Activated CD4-positive, CD25-positive, alpha-beta regulatory T cell treated with anti-CD3 and anti-CD28 coated beads, Interleukin-2, amount 50 U/mL, for 24 hours (primary cell): Measurements from ENCODE around the gene SLC16A5.
A peak's percentile ranks its signal among the peaks of the same experiment; 100 is the strongest.
"Not testable (repeated sequence)": the region's sequence is repeated elsewhere in the genome, so short reads cannot be mapped to it uniquely, and the experiment has no call there.

Experiments used
- ATAC-seq, 2 donors: fragments of 150-1000 bp; cut with Tn5 transposase; one replicate each; pipeline ENCODE4 v1.10.0; 2021; ENCODE audit warnings: mild to moderate bottlenecking in 1 of 2, moderate library complexity in 1 of 2

The SLC16A5 gene

DNA sequence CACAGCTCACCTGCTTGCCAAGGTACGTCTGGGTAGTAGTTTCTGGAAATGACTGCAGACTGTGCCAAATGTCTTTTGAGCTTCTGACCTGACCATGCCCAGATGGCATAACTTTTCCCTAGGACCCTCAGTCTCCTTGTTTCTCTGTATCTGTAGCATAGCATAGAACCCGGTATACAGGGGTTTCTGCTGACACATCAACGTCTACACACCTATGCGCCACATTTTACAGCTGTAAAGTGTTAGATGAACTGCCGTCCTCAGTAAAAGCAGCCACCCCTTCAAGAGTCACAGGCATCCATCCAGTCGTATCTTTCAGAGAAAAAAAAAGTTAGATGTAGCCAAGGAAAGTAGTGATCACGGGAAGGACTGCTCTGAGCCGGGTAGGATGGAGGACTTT is 23.3 kb upstream of the SLC16A5 start:
- ATAC-seq = no peak

DNA sequence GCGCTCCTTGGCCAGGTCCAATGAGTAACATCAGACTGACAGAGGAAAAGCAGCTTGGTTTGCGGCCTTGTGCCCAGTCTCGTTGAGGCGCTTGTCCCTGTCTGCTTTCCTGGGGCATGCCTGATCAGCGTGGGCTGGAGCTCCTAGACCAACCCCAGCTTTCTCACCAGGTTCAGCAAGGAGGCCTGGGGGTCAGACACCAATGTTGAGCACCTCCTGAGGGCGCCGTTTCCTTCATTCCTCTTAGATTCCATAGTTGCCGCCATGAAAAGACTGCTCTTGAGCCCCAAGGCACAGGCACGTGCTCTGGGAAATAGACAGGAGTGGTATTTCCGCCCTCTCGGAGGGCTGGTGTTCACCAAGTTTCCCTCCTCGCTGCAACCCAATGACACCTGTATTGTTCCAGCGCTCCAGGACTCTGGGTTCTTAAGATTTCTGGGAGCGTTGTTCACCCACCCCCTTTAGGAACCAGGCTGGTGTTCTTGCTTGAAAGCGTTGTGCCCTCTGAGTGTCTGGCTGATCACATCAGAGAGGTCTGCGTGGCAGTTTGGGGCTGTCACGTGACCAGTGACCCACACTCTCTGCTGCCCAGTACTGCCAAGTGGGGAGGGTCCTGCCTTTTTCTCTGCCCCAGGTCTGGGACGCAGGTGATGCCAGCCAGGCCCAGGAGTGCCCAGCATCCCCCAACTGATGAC is 22.7 kb upstream of the SLC16A5 start:
- no peak for ATAC-seq

GRCh38 chr17:75065562-75066151 is 22.1 kb upstream of the SLC16A5 start:
- peak; percentile 41 to 54 for ATAC-seq

DNA sequence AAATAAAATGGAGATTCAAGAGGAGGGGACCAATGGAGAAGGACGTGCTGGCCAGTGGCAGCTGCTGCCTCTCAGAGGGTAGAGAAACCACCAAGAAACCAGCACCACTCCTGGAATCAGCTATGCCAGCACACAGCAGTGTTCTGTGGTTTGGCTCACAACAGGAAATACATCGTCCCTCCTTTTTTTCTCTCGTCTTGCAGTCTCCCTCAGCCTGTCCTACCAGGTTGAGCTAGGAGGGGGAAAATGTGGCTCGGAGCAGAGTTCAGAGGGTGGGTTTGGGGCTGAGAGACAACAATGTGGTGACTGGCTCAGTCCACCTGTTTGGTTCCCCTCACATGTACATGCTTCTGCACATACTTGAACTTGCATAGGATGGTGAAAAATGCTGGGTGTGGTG is 19.9 kb upstream of the SLC16A5 start:
- peak; percentile 32 to 43 for ATAC-seq

GRCh38 chr17:75068750-75069149 is 19.0 kb upstream of the SLC16A5 start:
- ATAC-seq = no peak

DNA sequence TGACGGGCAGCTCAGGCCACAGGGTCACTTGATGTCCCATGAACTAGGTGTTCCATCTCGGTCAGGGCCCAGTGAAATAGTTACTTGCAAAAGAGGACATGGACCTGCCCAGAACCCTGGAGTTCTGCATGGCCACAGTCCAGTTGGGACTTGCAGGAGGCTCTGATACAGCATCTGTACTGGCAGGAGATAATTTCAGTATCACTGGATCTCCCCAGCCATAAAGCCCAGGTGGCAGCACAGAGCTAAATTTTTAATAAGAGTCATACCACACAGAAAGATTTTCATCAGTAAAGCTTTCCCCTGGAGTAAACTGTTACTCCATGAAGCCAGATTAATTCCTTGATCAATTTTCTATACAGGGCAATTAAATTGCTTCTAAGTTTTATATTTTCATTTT is 18.0 kb upstream of the SLC16A5 start:
- no peak for ATAC-seq

- ATAC-seq = not testable (repeated sequence)
These were observed 16.1 kb upstream of the SLC16A5 start for GRCh38 chr17:75071478-75072271.

GRCh38 chr17:75072909-75073308 is 14.8 kb upstream of the SLC16A5 start:
- ATAC-seq = not testable (repeated sequence)

DNA sequence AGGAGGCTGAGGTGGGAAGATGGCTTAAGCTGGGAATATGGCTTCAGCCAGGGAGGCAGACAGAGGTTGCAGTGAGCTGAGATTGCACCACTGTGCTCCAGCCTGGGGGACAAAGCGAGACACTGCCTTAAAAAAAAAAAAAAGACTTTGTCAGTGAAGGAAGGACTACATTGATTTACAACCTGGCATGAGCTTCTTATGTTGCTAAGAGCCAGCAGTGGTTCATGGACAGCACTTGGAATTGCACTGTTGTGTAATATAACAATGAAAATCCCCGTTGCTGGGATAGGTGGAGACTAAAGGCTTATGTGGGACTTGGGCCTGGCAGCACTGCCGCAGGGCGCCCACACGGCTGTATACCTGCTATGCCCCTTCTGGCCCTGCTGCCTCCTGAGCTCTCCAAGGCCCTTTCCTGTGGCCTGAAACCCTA is 14.1 kb upstream of the SLC16A5 start:
- ATAC-seq = no peak

DNA sequence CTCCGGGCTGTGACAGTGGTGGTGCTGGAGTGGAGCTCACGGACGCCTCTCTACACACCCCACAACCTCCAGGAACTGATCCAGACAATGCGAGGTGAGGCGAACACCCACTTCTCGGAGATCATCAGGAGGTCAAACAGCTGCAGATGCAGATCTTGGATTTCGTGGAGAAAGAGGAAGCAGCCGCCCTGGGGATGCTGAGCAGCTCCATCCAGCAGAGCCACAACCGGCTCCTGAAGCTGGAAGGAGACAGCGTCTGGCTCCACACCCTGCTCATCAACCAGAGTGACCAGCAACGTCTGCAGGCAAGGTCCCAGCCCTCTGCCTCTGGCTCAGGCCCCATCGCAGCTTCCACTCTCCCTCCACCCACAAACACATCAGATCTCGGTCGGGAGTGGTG is 13.2 kb upstream of the SLC16A5 start:
- no peak for ATAC-seq

DNA sequence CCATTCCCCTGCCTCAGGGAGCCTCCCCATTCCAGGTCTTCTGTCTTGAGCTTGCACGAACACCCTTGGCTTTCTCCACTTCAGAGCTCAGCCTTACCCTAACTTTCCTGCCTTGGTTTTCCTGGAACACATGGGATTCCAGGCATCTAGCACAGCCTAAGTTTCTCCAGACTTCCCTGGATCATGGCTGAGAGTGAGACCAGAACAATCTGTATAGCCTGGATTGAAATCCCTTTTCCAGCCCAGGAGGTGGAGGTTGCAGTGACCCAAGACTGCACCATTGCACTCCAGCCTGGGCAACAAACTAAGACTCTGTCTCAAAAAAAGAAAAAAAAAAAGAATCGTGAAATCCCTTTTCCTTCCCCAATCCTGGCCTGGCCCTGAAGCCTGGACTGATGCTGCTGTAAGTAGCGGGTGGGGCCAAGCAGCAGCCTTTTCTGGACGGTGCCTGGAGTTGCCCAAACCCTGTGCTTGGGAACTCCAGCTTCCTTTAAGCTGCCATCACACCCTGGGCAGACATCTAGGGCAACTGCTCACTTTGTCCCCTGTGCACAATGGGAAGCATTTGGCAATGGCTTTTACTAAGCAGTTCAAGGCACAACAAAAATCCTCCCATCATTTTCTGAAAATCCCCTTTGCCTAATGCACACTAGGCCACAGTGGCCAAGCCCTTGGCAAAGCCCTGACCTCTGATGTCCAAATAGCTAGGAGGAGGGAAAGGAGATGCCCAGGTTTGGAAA is 12.0 kb upstream of the SLC16A5 start:
- ATAC-seq = no peak

DNA sequence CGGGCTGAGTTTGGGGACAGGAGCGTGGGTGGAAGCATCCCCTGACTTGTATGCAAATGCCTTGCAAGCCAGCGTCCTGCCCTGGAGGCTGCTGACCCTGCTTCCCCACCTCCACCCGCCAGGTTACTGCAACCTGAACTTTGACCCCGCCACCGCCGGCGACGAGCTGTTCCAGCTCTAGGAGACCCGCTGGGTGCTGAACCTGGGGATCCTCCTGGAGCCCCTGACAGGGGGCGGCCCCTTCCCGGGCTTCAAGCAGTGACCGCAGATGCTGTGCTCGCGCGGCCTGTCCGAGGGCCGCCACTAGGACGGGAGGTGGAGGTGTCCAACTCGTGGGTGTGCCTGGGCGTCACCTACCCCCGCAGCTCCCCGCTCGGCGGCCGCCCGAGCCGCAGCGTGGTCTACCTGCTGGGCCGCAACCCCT is 10.7 kb upstream of the SLC16A5 start:
- no peak for ATAC-seq

GRCh38 chr17:75077496-75078283 is 10.1 kb upstream of the SLC16A5 start:
- peak; percentile 85 to 86 for ATAC-seq

DNA sequence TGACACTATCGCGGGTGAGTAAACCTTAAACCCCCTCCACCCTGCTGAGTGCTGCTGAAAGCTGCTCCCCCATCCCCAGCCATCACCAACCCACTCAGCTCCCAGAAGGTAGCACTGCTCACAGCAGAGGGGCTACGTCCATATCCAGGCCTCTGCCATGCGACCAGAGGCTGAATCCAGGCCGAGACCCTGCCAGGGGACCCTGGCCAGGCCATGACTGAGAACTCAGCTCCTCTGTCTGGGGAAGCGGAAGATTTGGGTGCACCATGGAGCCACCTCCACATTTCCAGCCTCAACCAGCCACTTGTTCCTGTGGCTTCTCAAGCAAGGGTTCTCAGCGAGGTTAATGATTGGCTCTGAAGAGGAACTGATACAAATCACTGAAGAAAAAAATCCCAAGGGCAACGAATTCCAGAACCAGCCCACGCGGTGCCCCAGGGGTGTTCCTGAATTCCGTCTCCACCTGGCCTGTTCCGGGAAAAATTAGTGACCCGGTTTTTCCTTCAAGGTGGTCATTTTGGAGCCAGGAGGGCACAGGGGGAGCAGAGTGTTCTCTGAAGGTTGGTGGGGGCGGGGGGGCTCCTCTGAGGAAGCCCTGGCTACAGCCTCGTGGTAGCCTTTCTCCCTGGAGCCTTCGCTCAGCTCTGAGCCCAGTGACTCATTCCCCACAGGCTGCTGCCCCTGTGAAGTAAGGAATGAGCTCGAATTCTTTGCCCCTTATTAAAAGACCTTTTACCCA is 9.3 kb upstream of the SLC16A5 start:
- ATAC-seq = peak; percentile 30 to 31

DNA sequence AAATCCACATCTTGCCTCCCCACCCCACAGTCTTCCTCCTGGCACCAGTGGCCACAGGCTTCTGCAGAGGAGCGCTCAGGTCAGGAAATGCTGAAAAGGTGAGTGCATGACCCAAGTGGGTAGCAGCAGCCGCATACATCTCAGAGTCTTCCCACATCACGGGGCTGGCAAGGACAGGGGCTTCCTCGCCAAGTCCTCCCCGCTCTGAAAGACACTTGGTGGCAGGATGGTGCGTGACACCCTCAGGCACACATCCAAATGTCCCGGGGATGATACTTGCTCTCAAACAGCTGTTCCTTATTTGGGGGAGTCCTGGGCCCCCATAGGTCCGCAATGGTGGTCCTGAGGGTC is 8.8 kb upstream of the SLC16A5 start:
- no peak for ATAC-seq

DNA sequence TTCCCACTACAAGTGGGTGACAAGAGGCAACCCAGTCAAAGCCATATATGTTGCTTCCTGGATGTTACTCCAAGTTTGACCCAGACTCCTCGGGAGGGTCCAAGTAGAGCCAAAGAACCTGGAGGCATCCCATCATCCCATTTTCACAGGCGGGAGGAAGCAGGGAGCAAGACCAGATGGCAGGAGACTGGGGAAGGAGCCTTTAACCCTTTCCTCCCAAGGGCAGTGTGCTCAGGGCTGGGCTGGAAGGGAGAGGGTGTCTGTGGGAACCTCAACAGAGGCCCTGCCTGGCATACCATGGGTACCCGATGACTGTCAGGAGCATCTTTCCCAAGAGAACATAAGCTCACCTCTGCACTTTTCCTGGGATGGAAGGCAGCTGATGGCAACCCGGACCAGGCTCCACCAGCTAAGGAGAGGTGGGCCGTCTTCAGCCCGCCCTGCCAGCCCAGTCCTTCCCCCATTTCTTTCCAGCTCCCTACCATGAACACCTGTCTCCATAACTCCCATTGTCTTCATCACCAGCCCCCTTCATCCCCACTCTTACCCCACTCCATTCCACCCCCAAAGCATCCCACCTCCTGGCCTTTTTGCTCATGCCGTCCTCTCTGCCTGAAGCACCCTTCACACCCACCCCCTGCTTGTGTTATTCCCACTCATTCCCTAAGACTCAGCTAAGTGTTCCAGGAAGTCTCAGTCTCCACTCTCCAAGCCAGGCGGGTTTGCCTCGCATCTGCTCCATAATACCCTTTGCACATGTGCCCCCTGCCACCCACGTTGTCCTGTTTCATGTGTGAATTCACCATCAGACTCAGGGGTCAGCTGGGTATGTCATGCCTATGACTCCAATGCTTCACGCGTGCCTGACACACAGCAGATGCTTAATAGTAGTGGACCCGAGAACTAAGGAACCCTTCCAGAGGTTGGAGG is 5.9 kb upstream of the SLC16A5 start:
- no peak for ATAC-seq

DNA sequence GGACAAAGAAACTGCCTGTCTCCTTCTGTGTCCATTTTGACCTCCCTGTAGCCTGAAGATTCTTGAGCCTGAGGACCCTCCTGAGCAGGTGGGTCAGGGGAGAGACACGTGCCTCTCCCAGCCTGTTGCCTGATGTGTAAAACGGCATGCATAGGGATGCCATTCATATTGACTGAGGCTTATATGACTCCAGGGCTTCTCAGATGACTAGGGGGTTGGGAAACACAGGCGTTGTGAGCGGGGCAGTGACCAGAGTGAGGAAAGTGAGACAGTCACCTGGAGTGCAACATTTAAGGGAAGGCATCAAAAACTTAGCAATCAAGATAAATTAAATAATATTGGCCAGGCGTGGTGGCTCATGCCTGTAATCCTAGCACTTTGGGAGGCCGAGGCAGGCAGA is 5.1 kb upstream of the SLC16A5 start:
- ATAC-seq = no peak

- no peak for ATAC-seq
These were observed 3.6 kb upstream of the SLC16A5 start for GRCh38 chr17:75084039-75084660.

GRCh38 chr17:75086496-75087181 is 1.1 kb upstream of the SLC16A5 start:
- no peak for ATAC-seq
